OCI-LY3 (cell line): ENCODE measurements around the gene WDR59.

Source experiments
- H2AFZ ChIP-seq: fragments of 200-600, 300-600 bp; shearing (Covaris generic); 2 replicates; pipeline ENCODE4 v1.6.0; 2014; ENCODE audit warnings: antibody characterized with exemption, low read depth, low read length
- H3K27ac ChIP-seq: fragments of 200-600, 300-600 bp; sonication (generic); 2 replicates; pipeline ENCODE4 v1.5.1; 2014; ENCODE audit warnings: mild to moderate bottlenecking, low read length, moderate library complexity, mixed read lengths
- H3K27me3 ChIP-seq: fragments of 200-600, 300-600 bp; sonication (generic); 2 replicates; pipeline ENCODE4 v1.6.1; 2014; ENCODE audit warnings: low read depth, low read length, mixed read lengths
- H3K36me3 ChIP-seq: fragments of 200-600, 300-600 bp; sonication (generic); replicated peaks from 2 replicates; pipeline ENCODE3; 2014; ENCODE audit warnings: low read depth, low read length, mixed read lengths
- H3K4me1 ChIP-seq: fragments of 300-600, 200-600 bp; sonication (generic); 2 replicates; pipeline ENCODE4 v1.6.1; 2014; ENCODE audit warnings: low read length, mixed read lengths
- H3K4me2 ChIP-seq: fragments of 200-600, 300-600 bp; sonication (generic); 2 replicates; pipeline ENCODE4 v1.6.1; 2014; ENCODE audit warnings: low read length, mixed read lengths
- H3K4me3 ChIP-seq: fragments of 300-600, 200-600 bp; sonication (generic); 2 replicates; pipeline ENCODE4 v1.5.1; 2014; ENCODE audit warnings: antibody characterized with exemption, mild to moderate bottlenecking, low read length, moderate library complexity
- H3K79me2 ChIP-seq: fragments of 300-600, 200-600 bp; shearing (Covaris generic); 2 replicates; pipeline ENCODE4 v1.6.1; 2014; ENCODE audit warnings: mild to moderate bottlenecking, low read length, mixed read lengths
- H3K9ac ChIP-seq: fragments of 300-600, 200-600 bp; shearing (Covaris generic); 2 replicates; pipeline ENCODE4 v1.6.0; 2014; ENCODE audit warnings: mild to moderate bottlenecking, low read length, moderate library complexity
- H3K9me3 ChIP-seq: fragments of 200-600, 300-600 bp; shearing (Covaris generic); 2 replicates; pipeline ENCODE4 v1.6.1; 2014; ENCODE audit warnings: low read length, mixed read lengths; ENCODE audit not compliant: insufficient read depth
- H4K20me1 ChIP-seq: fragments of 200-600, 300-600 bp; sonication (generic); 2 replicates; pipeline ENCODE4 v1.6.1; 2016; ENCODE audit warnings: low read length, mixed read lengths; ENCODE audit not compliant: insufficient read depth
- CTCF ChIP-seq: fragments of 200-600, 300-600 bp; sonication (generic); IDR thresholded peaks from 2 replicates; pipeline ENCODE4 v1.5.1; 2014; ENCODE audit warnings: antibody characterized with exemption, low read length, low read depth
- EZH2phosphoT487 ChIP-seq: fragments of 200-600 bp; shearing (Covaris generic); IDR thresholded peaks from 2 replicates; pipeline ENCODE4 v1.6.1; 2018; ENCODE audit warnings: antibody characterized with exemption, mixed run types, low read depth

The WDR59 gene

DNA sequence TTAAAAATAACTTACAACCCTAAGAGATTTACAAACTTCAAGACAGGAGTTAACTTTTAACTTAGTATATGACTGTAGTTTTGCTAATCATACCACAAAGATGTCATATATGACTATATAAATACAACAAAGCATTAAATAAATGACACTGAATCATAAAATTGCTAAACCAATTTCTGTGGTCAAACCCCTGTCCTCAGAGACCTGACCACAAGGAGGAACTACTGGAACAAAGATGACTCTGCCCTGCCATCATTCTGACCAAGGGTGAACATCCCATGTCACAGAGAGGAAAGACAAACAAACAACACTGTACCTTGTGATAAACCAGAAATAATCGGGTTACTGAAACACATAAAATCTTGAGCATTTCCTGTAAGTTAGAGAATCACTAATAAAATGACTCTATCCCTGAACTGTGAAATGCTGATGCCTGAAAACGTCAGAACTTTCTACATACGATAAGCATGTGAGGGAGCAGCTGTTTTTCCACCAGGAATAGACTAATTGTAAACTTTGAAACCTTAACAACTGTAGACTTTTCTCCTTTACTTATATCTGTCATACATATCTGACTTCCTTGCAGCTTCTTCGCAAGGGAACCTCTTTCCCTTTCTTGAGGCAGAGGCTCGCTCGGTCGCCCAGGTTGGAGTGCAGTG is 47.9 kb downstream of the WDR59 start:
- H3K9ac ChIP-seq: no peak overlapping the region
- no peak overlapping the region for H3K27ac ChIP-seq
- no peaks in the 10 kb centered on the region for H3K79me2 ChIP-seq
- H3K36me3 ChIP-seq: peaks cover 22% of the 10 kb centered on the region
- no peaks in the 10 kb centered on the region for H3K27me3 ChIP-seq
- no peak overlapping the region for H2AFZ ChIP-seq
- H3K4me3 ChIP-seq: no peak overlapping the region
- no peak for TF ChIP-seq EZH2phosphoT487
- no peak for TF ChIP-seq CTCF
- no peaks in the 10 kb centered on the region for H3K9me3 ChIP-seq
- no peak overlapping the region for H3K4me2 ChIP-seq
- H3K4me1 ChIP-seq: peaks cover 6% of the 10 kb centered on the region; the same call in 1 of the 2 replicates
- peaks cover 3% of the 10 kb centered on the region; the same call in 1 of the 2 replicates for H4K20me1 ChIP-seq

GRCh38 chr16:74931445-74931844 is 53.5 kb downstream of the WDR59 start:
- no peak overlapping the region for H3K9ac ChIP-seq
- no peak overlapping the region for H3K27ac ChIP-seq
- H3K4me3 ChIP-seq: no peak overlapping the region
- H3K4me1 ChIP-seq: peaks cover 5% of the 10 kb centered on the region; the same call in 1 of the 2 replicates
- H3K27me3 ChIP-seq: no peaks in the 10 kb centered on the region
- TF ChIP-seq EZH2phosphoT487 (no peak), CTCF (no peak)
- no peak overlapping the region for H2AFZ ChIP-seq
- H3K4me2 ChIP-seq: no peak overlapping the region
- H3K9me3 ChIP-seq: no peaks in the 10 kb centered on the region
- peaks cover 10% of the 10 kb centered on the region for H3K36me3 ChIP-seq
- no peaks in the 10 kb centered on the region for H3K79me2 ChIP-seq
- H4K20me1 ChIP-seq: 0 out of 2 replicates have a peak, but pooled peaks cover 3% of the 10 kb centered on the region

DNA sequence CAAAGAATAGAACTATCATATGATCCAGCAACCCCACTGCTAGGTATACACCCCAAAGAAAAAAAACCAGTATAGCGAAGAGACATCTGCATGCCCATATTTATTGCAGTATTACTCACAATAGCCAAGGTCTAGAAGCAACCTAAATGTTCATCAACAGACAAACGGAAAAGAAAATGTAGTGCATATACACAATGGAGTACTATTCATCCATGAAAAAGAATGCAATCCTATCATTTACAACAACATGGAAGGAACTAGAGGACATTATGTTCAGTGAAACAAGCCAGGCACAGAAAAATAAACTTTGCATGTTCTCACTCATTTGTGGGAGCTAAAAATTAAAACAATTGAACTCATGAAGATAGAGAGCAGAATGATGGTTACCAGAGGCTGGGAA is 55.3 kb downstream of the WDR59 start:
- Histone ChIP-seq H3K4me2 (no peak overlapping the region), H3K27ac (no peak overlapping the region), H3K36me3 (peaks cover 10% of the 10 kb centered on the region), H4K20me1 (0 out of 2 replicates have a peak, but pooled peaks cover 3% of the 10 kb centered on the region), H3K4me3 (no peak overlapping the region), H3K4me1 (peaks cover 5% of the 10 kb centered on the region; the same call in 1 of the 2 replicates), H3K27me3 (no peaks in the 10 kb centered on the region), H3K79me2 (no peaks in the 10 kb centered on the region), H3K9ac (no peak overlapping the region), H2AFZ (no peak overlapping the region), H3K9me3 (no peaks in the 10 kb centered on the region)
- TF ChIP-seq CTCF (no peak), EZH2phosphoT487 (no peak)

DNA sequence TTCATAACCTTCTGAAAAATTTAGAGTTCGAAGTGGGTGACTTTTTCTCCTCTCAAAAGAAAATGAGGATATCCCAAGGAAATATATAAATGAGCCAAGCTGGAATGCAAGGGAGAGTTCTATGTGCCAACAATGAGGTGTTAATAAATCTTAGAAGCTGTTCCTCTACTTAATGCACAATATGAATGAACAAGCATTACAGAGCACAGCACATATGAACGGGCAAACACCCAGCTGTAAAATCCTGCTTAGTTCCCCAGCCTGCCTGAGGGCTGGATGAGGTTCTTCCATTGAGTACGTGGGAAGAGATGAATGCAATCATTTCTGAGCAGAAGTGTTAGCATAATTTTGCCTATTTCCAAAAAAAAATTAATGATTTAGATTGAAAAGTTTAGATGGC is 58.1 kb downstream of the WDR59 start:
- no peak overlapping the region for H3K4me2 ChIP-seq
- no peaks in the 10 kb centered on the region for H3K27me3 ChIP-seq
- no peaks in the 10 kb centered on the region for H3K9me3 ChIP-seq
- H3K36me3 ChIP-seq: peaks cover 11% of the 10 kb centered on the region
- no peak for TF ChIP-seq CTCF
- no peak for TF ChIP-seq EZH2phosphoT487
- H4K20me1 ChIP-seq: no peaks in the 10 kb centered on the region
- peaks cover 5% of the 10 kb centered on the region; the same call in 1 of the 2 replicates for H3K4me1 ChIP-seq
- no peak overlapping the region for H3K27ac ChIP-seq
- H2AFZ ChIP-seq: no peak overlapping the region
- no peaks in the 10 kb centered on the region for H3K79me2 ChIP-seq
- H3K9ac ChIP-seq: no peak overlapping the region
- H3K4me3 ChIP-seq: no peak overlapping the region
